Mesothelial cell of epicardium (in vitro differentiated cells): ENCODE results near the gene OSGIN1. TPM values are rescaled to one million over a fixed set of nuclear protein-coding genes. Genes with fewer than 3 reads are reported as not detected.

ENCODE experiments used
- DNase-seq, 2 experiments: peaks; one replicate each; pipeline ENCODE4 v3.0.0; 2021; ENCODE audit warnings: low spot score in 2 of 2; ENCODE audit not compliant: unreplicated experiment in 2 of 2
- H3K27ac Mint-ChIP-seq: 2 replicates; pipeline ENCODE4 v1.8.0; 2021; ENCODE audit warnings: mixed read lengths
- H3K27me3 Mint-ChIP-seq: 2 replicates; pipeline ENCODE4 v1.8.0; 2021; ENCODE audit warnings: low read depth, mixed read lengths
- H3K36me3 Mint-ChIP-seq: 2 replicates; pipeline ENCODE4 v1.8.0; 2021; ENCODE audit warnings: mixed read lengths
- H3K4me1 Mint-ChIP-seq: 2 replicates; pipeline ENCODE4 v1.8.0; 2021; ENCODE audit warnings: mixed read lengths
- H3K4me3 Mint-ChIP-seq: 2 replicates; pipeline ENCODE4 v1.8.0; 2021; ENCODE audit warnings: mild to moderate bottlenecking, moderate library complexity, mixed read lengths
- H3K9me3 Mint-ChIP-seq: 2 replicates; pipeline ENCODE4 v1.8.0; 2021; ENCODE audit warnings: mixed read lengths
- CTCF ChIP-seq: fragments of 200-600 bp; sonication (generic); IDR thresholded peaks from one replicate; pipeline ENCODE4 v1.5.0; 2021; ENCODE audit warnings: antibody characterized with exemption; ENCODE audit not compliant: unreplicated experiment
- total RNA-seq: library from RNA; stranded (reverse); gene quantifications from 3 replicates; pipeline ENCODE4 v1.2.1, GENCODE V29; 2021

Gene OSGIN1
- total RNA-seq, 1 donor from 2014 or later, result 2.5 TPM

GRCh38 chr16:83942074-83942473 is 11.0 kb upstream of the OSGIN1 start:
- Mint-ChIP-seq H3K27ac (no peak overlapping the region), H3K27me3 (no peaks in the 10 kb centered on the region), H3K4me1 (no peaks in the 10 kb centered on the region), H3K9me3 (peaks cover 4% of the 10 kb centered on the region), H3K36me3 (no peaks in the 10 kb centered on the region), H3K4me3 (no peak overlapping the region)
- no peak for DNase-seq
- TF ChIP-seq CTCF, result no peak

GRCh38 chr16:83942815-83943515 is 10.1 kb upstream of the OSGIN1 start:
- Mint-ChIP-seq H3K4me3 (no peak overlapping the region), H3K4me1 (no peaks in the 10 kb centered on the region), H3K27me3 (no peaks in the 10 kb centered on the region), H3K36me3 (no peaks in the 10 kb centered on the region), H3K27ac (no peak overlapping the region), H3K9me3 (peaks cover 4% of the 10 kb centered on the region)
- TF ChIP-seq CTCF, result no peak
- no peak for DNase-seq

GRCh38 chr16:83943516-83944050 is 9.5 kb upstream of the OSGIN1 start:
- Mint-ChIP-seq H3K4me3 (no peak overlapping the region), H3K36me3 (no peaks in the 10 kb centered on the region), H3K9me3 (peaks cover 4% of the 10 kb centered on the region), H3K27me3 (no peaks in the 10 kb centered on the region), H3K4me1 (no peaks in the 10 kb centered on the region), H3K27ac (no peak overlapping the region)
- no peak for DNase-seq
- no peak for TF ChIP-seq CTCF

GRCh38 chr16:83945587-83945986 is 7.5 kb upstream of the OSGIN1 start:
- Mint-ChIP-seq H3K9me3 (no peaks in the 10 kb centered on the region), H3K36me3 (no peaks in the 10 kb centered on the region), H3K27ac (no peak overlapping the region), H3K4me3 (no peak overlapping the region), H3K4me1 (no peaks in the 10 kb centered on the region), H3K27me3 (no peaks in the 10 kb centered on the region)
- no peak for TF ChIP-seq CTCF
- no peak for DNase-seq

GRCh38 chr16:83946154-83946780 is 6.8 kb upstream of the OSGIN1 start:
- H3K27ac Mint-ChIP-seq, result no peak overlapping the region
- no peak overlapping the region for H3K4me3 Mint-ChIP-seq
- no peak for TF ChIP-seq CTCF
- no peaks in the 10 kb centered on the region for H3K9me3 Mint-ChIP-seq
- H3K27me3 Mint-ChIP-seq, result no peaks in the 10 kb centered on the region
- no peak for DNase-seq
- no peaks in the 10 kb centered on the region for H3K36me3 Mint-ChIP-seq
- no peaks in the 10 kb centered on the region for H3K4me1 Mint-ChIP-seq
